ENCODE measurements around the gene PRKCH.

The PRKCH gene

DNA sequence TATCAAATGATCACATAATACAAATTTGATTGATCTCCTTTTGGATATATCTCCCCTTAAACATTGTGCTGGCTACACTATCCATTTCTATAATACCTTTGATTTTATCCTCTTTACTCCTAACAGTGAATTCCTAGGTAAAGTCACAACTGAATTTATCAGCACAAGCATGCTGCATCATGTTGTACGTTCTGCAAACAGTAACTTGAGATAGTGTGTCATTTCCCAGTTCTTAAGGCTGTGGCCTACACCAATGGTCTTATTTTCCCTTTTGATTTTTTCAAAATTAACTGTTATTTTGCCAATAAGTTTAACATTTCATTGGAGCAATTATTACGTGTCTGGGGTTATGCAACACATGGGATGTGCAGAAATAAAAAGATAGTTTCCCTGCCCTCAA, 24.8 kb downstream of the PRKCH start:
- Histone ChIP-seq H3K79me2 (ENCODE audit: insufficient read depth, low read length) (no peaks in the 10 kb centered on the region), H3K9ac (ENCODE audit: low read length) (no peak overlapping the region), H3K4me3 (ENCODE audit: insufficient read depth, low read length, poor library complexity, severe bottlenecking) (no peak overlapping the region), H3K9me3 (ENCODE audit: insufficient read depth, low read length) (no peaks in the 10 kb centered on the region), H2AFZ (ENCODE audit: low read depth, low read length, severe bottlenecking) (no peak overlapping the region), H3K27ac (ENCODE audit: low read depth, low read length) (no peak overlapping the region), H3K4me2 (ENCODE audit: low read depth, low read length, poor library complexity, severe bottlenecking) (no peak overlapping the region), H3K36me3 (ENCODE audit: low read length) (no peaks in the 10 kb centered on the region), H4K20me1 (ENCODE audit: low read depth, low read length) (no peaks in the 10 kb centered on the region), H3K9me2 (replicated peaks; ENCODE audit: insufficient read depth, low read length) (no peaks in the 10 kb centered on the region), H3F3A (ENCODE audit: insufficient read depth) (no peaks in the 10 kb centered on the region), H3K27me3 (ENCODE audit: low read length) (no peaks in the 10 kb centered on the region)
- no peak for TF ChIP-seq EZH2phosphoT487 (conservative IDR thresholded peaks at IDR 0.05; ENCODE audit: low read length)
- TF ChIP-seq, protein P1, sequence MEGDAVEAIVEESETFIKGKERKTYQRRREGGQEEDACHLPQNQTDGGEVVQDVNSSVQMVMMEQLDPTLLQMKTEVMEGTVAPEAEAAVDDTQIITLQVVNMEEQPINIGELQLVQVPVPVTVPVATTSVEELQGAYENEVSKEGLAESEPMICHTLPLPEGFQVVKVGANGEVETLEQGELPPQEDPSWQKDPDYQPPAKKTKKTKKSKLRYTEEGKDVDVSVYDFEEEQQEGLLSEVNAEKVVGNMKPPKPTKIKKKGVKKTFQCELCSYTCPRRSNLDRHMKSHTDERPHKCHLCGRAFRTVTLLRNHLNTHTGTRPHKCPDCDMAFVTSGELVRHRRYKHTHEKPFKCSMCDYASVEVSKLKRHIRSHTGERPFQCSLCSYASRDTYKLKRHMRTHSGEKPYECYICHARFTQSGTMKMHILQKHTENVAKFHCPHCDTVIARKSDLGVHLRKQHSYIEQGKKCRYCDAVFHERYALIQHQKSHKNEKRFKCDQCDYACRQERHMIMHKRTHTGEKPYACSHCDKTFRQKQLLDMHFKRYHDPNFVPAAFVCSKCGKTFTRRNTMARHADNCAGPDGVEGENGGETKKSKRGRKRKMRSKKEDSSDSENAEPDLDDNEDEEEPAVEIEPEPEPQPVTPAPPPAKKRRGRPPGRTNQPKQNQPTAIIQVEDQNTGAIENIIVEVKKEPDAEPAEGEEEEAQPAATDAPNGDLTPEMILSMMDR (IDR thresholded peaks at IDR 0.05; ENCODE audit: insufficient read depth, low read length, poor library complexity, severe bottlenecking) = no peak

DNA sequence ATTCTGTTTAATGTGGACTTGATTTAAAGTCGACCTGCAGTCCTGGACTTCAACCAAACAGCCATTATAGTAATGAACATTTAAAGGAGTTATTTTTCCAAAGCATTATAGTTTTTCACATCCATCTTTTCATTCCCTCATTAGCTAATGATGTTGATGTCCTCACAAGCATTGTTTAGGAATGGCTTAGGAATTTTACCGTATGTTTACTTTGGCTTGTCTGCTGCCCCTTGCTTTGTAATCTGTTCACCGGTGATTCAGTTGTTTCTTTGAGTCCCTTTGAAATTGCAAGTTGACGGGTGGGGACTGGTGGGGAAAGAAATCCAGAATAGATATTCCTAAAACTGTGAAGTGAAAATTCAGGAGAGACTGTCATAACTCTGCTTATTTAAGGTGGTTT, 25.4 kb downstream of the PRKCH start:
- Histone ChIP-seq H3K27me3 (ENCODE audit: low read length) (no peaks in the 10 kb centered on the region), H2AFZ (ENCODE audit: low read depth, low read length, severe bottlenecking) (no peak overlapping the region), H3K9me2 (replicated peaks; ENCODE audit: insufficient read depth, low read length) (no peaks in the 10 kb centered on the region), H3K4me3 (ENCODE audit: insufficient read depth, low read length, poor library complexity, severe bottlenecking) (no peak overlapping the region), H3F3A (ENCODE audit: insufficient read depth) (no peaks in the 10 kb centered on the region), H4K20me1 (ENCODE audit: low read depth, low read length) (no peaks in the 10 kb centered on the region), H3K9ac (ENCODE audit: low read length) (no peak overlapping the region), H3K79me2 (ENCODE audit: insufficient read depth, low read length) (no peaks in the 10 kb centered on the region), H3K27ac (ENCODE audit: low read depth, low read length) (no peak overlapping the region), H3K36me3 (ENCODE audit: low read length) (no peaks in the 10 kb centered on the region), H3K4me2 (ENCODE audit: low read depth, low read length, poor library complexity, severe bottlenecking) (no peak overlapping the region), H3K9me3 (ENCODE audit: insufficient read depth, low read length) (no peaks in the 10 kb centered on the region)
- TF ChIP-seq, protein P1 (IDR thresholded peaks at IDR 0.05; ENCODE audit: insufficient read depth, low read length, poor library complexity, severe bottlenecking) = no peak
- no peak for TF ChIP-seq EZH2phosphoT487 (conservative IDR thresholded peaks at IDR 0.05; ENCODE audit: low read length)

DNA sequence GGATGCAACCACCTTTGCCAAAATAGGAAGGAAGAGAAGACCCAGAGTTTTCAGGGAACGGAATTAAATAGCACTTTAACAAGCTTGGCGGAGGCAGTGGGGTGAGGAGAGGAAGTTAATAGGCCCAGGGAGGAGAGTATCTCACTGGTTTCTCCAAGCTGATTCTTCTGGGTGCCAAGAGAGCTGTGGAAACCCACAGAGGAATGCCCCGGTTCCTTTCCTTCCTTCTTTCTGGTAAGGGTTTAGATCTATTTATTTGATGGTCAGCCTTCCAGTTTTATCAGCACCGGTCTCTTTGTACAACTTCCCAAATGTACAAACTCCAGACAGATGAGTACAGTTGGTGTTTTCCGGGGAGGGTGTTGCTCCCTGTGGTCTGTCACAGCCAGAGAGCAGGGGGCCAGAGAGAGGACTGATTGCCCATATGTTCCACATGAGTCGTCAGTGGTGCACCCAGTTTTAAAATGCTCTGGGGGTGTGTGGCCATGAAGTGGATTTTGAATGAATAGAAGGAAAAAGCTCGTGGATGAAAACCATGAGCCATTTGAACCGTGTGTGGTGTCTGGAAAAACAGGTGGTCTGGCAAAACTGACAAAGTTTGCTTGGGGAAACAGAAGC, 26.6 kb downstream of the PRKCH start:
- Histone ChIP-seq H3K36me3 (ENCODE audit: low read length) (no peaks in the 10 kb centered on the region), H3K27ac (ENCODE audit: low read depth, low read length) (no peak overlapping the region), H3K4me3 (ENCODE audit: insufficient read depth, low read length, poor library complexity, severe bottlenecking) (no peak overlapping the region), H2AFZ (ENCODE audit: low read depth, low read length, severe bottlenecking) (no peak overlapping the region), H3K79me2 (ENCODE audit: insufficient read depth, low read length) (no peaks in the 10 kb centered on the region), H3K27me3 (ENCODE audit: low read length) (no peaks in the 10 kb centered on the region), H3K4me2 (ENCODE audit: low read depth, low read length, poor library complexity, severe bottlenecking) (no peak overlapping the region), H4K20me1 (ENCODE audit: low read depth, low read length) (no peaks in the 10 kb centered on the region), H3K9ac (ENCODE audit: low read length) (no peak overlapping the region), H3F3A (ENCODE audit: insufficient read depth) (no peaks in the 10 kb centered on the region), H3K9me2 (replicated peaks; ENCODE audit: insufficient read depth, low read length) (no peaks in the 10 kb centered on the region), H3K9me3 (ENCODE audit: insufficient read depth, low read length) (no peaks in the 10 kb centered on the region)
- TF ChIP-seq, protein P1 (IDR thresholded peaks at IDR 0.05; ENCODE audit: insufficient read depth, low read length, poor library complexity, severe bottlenecking) = no peak
- no peak for TF ChIP-seq EZH2phosphoT487 (conservative IDR thresholded peaks at IDR 0.05; ENCODE audit: low read length)

Measured in SU-DHL-6 (cell line).